Bone marrow (tissue), 2 donors: ENCODE data around the gene CD93.

Experiments
- DNase-seq, 2 donors: peaks; one replicate each; lab custom pipeline; 2025; lab: John Stamatoyannopoulos, UW

The CD93 gene

DNA sequence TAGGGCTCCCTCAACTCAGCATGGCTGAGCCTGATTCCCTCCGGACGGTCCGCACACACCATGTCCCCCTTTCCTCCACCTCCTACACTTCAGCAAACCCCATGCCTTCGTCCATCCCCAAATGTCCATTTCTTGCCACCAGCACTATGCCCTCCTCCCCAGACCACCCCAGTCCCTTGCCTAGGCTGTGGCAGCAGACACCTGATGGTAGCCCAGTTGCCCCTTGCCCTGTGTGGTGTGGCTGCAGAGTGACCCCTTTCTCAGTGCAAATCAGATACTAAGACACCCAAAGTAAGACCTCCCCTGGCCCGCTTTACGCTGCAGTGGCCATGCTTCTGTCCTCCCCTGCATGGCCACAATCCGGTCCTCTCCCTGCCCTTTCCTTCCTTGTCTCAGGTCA is 34.1 kb upstream of the CD93 start:
- no peak for DNase-seq

DNA sequence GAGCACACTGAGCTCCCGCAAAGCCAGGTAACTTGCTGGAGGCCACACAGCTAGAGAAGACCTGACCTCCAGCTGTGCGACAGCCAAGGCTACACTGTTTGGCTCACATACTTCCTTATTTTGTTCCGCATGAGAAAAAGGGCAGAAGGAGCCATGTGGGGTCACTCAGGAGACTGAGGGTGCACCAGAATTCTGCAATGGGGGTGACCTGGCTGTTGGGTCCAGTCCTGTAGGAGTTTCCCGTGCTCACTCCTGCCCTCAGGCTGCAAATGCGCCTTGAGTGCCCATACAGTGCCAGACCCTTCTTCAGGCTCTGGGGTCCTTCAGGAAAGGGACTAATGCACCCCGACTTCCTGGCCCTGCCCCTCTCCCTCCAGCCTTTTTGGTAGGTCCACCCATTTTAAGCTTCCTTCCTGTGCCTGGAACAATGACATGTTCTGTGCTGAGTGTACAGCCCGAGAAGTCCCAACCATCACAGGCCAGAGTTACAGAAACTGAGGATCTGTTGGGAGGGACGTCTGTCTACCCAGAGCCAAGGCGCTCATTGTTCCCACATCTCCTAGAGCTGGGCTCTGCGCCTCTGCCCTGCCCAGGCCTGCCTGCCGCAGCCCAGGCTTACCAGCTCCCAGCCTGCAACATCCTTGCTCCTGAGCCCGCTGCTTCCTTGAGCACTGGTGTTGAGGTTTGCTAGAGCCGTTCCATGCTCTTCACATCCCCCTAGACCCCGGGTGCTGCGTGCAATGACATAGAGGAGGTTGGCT is 33.5 kb upstream of the CD93 start:
- DNase-seq = no peak

DNA sequence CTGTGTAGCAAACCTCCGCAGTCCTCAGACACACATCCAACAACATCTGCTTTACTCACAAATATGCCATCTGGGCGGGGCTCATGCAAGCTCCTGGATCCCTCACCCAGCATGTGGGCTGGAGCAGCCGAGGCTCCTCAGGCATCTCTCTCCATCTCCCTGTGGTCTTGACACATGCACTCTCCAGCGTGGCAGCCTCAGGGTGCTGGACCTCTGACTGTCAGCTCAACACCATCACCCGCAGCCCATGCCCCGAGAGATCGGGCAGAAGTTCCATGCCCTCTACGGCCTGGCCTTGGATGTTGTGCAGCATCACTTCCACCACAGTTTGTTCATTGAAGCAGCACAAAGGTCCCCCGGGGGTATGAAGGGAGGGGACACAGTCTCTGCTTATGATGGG is 32.6 kb upstream of the CD93 start:
- DNase-seq = no peak

DNA sequence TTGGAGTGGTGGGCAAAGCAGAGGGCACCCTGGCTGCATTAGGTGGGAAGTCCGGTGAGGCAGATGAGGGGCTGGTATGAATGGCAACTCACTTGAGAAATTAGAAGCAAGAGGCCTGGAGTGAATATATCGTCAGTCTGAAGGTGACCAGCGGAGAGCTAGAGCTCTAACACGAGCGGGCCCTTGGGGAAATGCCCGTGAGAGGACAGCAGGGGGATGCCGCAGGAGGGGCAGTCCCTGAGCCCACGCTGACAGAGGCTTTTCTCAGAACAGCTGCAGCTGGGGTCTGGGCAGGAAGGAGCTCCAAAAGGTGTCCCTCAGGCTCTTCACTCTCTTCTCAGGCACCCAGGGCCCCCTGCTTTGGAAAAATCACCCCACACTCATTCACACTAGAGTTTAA is 32.0 kb upstream of the CD93 start:
- no peak for DNase-seq

DNA sequence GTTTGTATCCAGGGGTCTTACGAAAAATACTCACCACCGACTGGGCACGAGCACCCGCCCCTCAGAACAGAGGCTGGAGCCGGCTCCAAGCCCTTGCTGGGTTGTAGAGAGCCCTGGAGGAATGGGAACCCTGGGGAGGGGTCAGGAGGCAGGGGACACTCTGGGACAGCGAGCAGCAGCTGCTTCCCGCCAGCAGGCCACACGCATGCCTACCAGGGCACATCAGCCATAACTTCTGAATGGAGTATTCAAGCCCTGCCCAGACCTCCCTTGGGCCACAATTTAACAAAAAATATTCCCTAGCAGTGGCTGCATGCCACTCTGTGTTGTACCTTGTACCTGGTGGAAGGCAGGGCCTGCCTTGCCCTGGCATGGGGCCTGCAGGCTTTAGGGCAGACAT is 31.6 kb upstream of the CD93 start:
- no peak for DNase-seq

DNA sequence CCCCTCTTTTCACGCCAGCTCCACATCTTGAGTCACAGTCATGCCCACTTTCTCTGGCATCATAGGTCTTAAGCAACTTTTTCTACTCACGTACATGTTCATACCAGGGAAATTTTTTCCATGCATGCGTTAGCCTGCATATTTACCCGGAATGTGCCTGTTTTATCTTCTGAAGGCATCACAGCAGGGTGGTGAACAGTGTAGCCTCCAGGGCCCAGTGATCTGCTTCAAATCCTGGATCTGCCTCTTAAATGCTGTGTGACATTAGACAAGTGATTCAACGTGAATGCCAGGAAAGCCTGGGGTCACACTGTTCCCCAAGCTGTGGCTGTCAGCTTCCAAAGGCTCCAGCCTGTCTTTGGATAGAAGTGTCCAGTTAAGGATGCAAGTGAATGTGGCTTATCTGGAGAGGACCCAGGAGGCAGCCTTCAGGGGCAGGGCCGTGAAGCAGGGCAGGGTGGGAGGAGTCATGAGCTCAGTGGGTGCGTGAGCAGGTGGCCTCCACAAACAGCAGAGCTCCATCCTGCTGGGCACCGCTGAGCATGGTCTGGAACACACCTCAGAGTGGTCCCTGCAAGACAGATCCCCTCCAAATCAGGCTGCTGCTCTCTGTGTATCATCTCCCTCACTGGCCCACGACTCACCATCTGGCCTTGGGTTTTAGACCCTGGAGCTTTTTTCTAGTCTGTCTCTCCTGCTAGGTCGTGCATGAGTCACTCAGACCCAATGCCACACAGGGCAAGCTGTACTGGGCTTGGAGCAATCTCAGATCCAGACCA is 30.4 kb upstream of the CD93 start:
- peak in 1 of 2 donors; percentile 39 for DNase-seq

DNA sequence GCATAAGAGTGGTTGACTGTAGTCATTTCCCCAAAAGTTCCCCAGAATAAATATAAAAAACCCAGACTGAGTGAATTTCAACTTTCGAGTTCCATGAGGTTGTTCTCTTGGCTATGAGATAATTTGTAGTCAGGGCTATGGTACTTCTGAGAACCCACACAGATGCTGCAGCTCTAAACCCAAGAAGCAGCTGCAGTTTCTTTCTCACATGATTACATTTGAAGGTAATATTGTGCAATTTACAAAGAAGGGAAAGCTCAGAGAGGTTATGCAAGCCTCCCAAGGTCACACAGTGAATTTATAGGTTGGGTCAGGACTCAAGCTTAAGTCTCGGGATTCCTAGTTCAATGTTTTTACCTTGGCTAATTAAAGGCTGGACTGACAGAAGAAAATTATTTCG is 29.7 kb upstream of the CD93 start:
- DNase-seq = peak in 1 of 2 donors; percentile 49

DNA sequence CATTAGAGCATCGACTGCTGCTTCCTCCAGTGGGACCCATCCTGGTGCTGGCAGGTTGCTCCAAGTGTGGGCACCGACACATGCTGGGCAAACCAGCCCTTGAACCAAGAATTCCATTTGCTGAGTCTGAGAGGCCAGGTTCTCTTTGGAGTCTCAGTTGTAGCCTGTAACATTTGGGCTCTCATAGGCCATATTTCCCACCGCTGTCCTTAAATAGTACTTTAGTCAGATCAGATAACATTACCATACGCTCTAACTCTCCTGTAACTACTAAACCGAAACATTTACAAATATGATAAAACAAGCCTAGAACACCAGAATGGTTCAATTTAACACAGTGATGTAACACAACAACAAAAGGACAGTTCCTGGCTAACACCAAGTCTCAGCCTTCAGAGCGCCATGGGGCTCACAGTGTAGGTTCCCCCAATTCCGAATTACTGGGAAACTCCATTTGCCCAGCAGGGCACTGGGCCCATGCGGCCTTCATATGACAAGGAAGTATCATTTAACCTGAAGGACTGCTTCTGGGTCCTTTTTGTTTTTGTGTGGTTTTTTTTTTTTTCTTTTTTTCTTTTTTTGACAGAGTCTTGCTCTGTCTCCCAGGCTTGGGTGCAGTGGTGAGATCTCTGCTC is 28.4 kb upstream of the CD93 start:
- no peak for DNase-seq

DNA sequence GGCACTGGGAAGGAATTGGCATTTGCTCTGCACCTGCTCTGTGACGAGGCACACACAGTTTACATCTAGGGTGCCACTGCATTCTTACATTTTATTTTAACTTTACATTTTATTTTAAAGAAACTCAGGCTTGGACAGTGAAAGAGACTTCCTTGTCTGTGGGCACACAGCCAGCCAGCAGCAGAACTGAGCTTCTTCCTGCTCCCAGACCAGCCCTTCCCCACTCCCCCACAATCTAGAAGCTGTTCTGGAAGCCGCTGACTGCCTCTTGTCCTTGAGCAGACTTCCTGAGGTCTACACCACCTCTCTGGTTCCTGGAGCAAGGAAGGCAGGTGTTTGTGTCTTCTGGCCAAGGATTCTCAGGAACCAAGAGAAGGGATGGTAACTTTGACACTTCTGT is 27.9 kb upstream of the CD93 start:
- peak in 1 of 2 donors; percentile 57 for DNase-seq

DNA sequence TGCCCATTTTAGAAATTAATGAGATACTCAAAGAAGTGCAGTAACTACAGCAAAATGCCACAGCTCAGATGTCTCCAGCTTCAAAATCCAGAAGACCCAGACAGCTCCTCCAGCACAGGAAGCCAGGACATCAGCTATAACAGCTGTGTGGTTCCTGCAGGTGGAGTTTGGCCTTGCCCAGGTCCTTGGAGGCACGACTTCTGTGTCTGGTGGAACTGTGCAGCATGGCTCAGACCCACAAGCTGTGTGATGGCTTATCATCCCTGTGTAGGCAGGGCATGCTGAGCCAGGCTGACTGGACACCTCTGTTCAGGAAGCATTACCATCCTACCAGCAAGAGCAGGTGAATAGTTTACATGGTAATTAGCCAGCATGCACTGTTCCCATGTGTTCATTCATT is 26.5 kb upstream of the CD93 start:
- DNase-seq = no peak

DNA sequence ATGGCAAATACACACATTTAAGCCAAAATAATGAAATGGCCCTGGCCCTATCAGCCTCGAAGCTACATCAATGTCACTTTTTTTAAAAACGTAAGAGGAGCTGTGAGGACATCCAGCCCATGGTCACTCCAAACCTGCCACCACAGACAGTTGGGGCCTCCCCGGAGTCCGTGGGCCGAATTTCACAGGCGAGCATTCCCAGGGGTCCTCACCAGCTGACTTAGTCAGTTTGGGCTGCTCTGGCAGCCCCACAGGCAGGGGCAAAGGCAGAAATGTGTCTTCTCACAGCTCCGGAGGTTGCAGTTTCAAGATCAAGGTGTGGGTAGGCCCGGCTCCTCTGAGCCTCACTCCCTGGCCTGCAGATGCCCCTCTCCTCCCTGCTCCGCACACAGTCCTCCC is 25.8 kb upstream of the CD93 start:
- no peak for DNase-seq

DNA sequence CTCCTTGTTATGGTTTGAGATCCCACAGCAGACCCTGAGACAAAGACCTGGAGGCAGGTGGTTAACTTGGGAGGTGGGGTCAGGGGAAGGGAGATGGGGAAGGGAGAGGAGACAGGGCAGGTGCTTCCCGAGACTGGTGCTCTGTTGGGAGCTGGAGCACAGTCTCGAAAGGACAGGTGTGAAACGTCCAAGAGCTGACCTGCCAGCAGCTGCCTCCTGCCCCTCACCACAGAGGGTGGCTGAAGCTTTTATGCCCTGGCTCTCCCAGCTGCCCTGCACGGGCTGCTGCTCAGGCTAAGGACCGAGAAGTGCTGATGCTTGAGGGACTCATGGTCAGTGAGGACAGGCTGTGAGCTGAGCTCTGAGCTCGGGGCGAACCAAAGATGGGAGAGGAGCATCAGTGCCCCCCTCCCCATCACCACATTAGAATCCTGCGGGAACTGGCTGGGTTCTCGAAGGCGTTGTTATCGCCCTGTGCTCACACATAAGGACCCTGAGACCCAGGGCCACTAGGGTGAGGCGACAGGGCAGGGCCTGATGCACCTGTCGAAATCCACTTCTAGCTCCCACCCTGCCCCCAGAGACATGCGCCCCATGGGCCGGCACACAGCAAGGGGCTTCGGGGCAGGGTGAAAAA is 25.3 kb upstream of the CD93 start:
- DNase-seq = no peak

DNA sequence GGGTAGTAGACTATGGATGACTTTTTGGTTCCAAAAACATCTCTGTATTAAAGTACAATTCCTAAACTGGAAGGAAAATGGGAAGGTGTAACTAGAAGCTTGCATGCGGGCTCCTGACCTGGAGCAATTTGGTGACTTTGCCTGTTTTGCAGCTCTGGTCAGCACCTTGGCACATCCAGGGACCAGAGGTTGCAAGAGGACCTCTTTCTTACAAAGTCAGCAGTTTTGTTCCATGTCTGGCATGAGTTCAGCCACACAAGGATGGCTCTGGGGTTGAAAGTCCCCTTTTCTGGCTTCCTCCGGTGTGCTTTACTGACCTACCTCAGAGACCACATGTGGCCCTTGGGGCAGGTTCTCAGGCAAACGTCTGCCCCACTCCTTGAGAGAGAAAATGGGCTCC is 22.7 kb upstream of the CD93 start:
- no peak for DNase-seq

DNA sequence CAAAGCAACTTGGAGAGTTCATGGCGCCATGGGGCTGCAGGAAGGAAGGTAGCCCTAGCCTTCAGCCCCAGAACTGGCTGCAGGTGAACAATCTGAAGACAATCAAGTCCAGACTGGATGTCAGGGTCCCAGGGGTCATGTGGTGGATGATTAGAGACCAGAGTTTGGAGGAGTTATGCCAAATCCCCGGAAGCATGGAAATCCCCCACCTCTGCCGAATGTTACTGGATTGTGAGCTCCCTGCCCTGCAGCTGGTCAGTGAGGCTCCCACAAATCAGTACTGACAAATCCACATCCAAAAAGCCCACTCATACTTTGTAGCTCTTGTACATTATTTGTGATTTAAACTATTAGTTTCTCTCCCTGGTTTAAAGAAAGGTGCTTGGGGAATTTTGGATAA is 21.3 kb upstream of the CD93 start:
- no peak for DNase-seq

DNA sequence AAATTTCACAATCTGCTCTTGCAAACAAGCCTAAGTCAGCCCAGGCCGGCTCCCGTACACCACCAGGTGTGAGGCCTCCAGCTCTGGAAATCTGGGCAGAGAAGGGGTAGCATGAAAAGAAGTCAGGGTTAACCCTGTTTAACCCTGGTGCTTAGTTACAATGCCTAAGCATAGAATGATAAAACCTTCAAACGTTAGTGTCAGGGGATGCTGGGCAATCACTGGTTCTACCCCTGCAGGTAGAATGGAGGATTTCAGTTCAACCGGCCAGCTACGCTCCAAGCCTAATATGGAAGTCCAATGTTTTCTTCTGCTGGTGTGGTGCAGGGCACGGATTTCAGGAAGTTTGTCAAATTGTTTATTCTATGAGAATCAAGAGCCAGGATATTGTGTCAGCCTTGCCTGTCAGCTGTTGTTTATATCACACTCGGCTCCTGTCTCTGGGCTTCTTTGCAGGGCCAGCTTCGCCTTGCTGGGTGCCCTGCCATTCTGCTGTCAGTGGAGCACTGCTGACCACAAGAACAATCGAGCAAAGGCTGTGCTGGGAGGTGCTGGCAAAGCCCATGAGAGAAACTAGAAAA is 20.2 kb upstream of the CD93 start:
- DNase-seq = no peak

DNA sequence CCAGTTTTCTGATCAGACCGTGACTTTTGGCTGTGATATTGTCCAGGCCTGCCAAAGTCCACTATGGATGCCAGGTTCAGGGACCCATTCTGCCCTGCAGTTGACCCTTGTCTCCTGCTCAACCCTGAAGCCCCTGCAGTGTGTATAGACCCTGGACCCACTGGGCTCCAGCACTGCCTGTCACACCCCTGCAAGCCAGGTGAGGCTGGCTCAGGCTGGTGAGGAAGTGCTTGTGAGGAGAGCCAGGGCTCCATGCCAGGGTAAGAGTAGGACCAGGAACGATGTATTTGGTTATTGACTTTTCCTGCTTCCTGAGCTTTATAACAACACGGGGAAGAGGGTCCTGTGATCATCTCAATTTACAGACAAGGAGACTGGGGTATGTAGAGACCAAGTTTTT is 19.1 kb upstream of the CD93 start:
- DNase-seq = no peak

DNA sequence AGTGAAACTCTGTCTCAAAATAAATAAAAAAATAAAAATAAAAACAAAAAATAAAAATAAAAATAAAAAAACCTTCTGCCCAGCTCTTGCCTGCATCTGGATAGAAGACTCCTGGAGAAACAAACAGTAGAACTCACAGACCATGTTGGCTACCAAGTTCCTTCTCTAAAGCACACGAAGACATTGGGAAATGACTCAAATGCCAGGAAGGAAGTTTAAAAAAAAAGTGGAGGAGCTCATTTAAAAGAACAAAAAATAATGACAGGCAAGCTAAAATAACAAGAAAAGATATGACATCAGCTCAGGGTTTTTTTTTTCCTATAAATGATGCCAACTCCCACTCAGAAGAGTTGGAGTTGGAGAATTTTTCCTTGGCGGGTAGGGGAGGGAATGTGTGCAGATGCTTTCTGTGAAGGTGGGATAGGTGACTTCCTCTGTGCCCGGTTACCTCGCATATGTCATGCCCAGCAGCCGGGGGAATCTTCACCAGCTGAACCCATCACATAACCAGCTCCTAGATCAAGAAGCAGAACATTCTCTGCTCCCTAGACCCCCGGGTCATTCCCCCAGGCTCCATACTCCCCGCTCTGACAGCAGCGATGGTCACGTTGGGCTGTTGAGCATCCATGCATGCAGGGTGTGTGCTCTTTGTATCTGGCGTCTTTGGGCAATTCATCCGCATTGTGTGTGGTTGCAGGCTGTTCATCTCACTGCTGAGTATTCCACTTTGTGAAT is 17.3 kb upstream of the CD93 start:
- DNase-seq = peak in 1 of 2 donors; percentile 85

DNA sequence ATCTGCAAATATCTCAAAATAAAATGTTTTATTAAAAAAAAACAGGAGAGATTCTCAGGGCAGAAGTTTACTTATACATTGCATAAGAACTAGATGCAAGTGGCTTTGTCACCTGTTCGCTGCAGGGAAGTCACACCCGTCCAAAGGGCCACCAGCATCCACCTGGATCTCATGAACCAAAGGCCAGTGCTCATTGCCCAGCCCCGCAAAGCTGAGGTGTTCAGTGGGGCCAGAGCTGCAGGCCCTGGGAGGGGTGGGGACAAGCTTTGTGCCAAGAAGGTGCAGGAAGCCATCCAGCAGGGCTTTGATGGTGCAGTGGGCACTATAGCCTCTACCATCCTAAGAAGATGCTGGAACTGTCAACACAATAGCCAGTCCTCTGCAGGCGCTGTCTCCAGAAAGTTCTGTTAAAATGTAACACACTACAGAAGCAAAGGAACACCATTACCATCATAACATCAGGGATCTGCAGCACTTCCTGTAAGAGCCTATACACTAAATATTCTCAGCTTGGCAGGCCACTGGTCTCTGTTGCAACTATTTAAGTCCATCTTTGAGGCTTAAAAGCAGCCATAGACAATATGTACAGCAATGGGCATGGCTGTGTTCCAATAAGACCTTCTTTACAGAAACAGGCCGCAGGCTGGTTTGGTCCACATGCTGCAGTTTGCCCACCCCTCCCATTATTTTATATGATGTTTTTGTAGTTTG is 15.7 kb upstream of the CD93 start:
- DNase-seq = no peak

DNA sequence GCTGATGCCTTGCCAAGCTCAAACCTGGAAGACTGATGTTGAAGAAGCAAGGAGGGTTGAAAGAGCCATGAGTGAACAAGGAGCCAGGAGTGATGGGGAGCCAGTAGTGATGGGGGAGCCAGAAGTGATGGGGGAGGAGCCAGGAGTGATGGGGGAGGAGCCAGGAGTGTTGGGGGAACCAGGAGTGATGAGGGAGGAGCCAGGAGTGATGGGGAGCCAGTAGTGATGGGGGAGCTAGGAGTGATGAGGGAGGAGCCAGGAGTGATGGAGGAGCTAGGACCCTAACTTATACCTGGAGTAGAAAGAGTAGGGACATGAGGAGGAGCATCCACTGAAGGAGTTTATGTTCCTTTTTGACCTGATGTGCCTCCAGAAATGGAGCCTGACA is 14.6 kb upstream of the CD93 start:
- no peak for DNase-seq

DNA sequence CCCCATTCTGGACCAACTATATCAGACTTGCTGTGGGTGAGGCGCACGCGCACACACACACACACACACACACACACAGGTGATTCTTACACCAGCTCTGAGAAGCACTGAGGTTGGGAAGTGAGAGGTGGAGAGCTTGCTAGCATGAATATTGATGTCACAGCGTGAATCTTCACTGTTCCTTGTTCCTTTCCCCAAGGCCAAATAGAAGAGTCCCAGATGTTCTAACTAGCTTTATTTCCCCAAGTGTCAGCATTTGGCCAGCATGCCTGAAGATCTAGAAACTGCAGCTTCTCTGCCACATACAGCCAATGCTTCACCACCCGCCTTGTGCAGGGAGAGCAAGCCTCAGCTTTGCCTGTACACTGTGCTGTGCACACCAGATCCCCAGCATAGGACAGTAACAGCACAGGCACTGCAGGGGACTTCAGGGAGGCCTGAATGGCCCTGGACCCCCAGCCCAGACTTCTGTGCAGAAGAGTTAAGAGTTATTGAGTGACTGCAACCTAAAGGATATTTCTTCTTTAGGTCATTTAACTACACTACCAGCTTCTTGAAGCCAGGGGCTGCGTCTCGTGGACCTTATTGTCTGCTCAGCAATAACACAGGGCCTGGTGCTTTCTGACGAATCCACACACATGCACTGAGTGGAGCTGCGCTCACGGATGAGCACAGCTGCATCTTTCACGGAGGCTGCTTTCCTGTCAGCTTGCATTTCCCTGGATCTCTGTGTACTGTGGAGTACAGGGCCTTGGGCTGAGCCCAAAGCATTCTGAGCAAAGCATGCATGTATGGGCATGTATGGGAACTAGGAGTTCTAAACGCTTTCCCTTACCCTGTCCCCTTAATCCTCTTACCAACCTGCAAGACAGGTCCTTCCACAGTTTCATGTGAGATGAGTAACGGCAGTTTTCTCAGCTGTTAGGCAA is 13.9 kb upstream of the CD93 start:
- no peak for DNase-seq
